Stimulated activated CD8-positive, alpha-beta memory T cell treated with anti-CD3 and anti-CD28 coated beads, Interleukin-4, amount 100 ng/mL, for 24 hours (primary cell): ENCODE measurements around the gene LOXL3.

Experiments
- DNase-seq: peaks from one replicate; pipeline ENCODE4 v3.0.0-alpha.2; 2020; ENCODE audit warnings: low read depth

Gene LOXL3

GRCh38 chr2:74553892-74554819 lies at the start of gene LOXL3, which contains the start of gene DOK1:
Gene LOXL3 (minus strand): TSS chr2:74553942. CDS start chr2:74552634, 1,308 bp downstream.
Gene DOK1 (plus strand): TSS chr2:74554720. CDS start chr2:74554755, 35 bp downstream.
- peak; percentile 76 for DNase-seq

- no peak for DNase-seq
Observed at GRCh38 chr2:74602586-74603281, 49.0 kb upstream of the LOXL3 start.

- DNase-seq = no peak
Observed at GRCh38 chr2:74599676-74600075, 45.9 kb upstream of the LOXL3 start.

- no peak for DNase-seq
Observed at GRCh38 chr2:74597410-74597809, 43.7 kb upstream of the LOXL3 start.

GRCh38 chr2:74596584-74596983 lies 42.8 kb upstream of the LOXL3 start:
- DNase-seq = no peak

- DNase-seq = no peak
Observed at GRCh38 chr2:74593826-74594772, 40.4 kb upstream of the LOXL3 start.

- no peak for DNase-seq
Observed at GRCh38 chr2:74588664-74589063, 34.9 kb upstream of the LOXL3 start.

GRCh38 chr2:74587664-74588277 lies 34.0 kb upstream of the LOXL3 start:
- DNase-seq = peak; percentile 35

- DNase-seq = no peak
Observed at GRCh38 chr2:74585406-74586185, 31.9 kb upstream of the LOXL3 start.

GRCh38 chr2:74584088-74584645 lies 30.4 kb upstream of the LOXL3 start:
- no peak for DNase-seq

GRCh38 chr2:74583504-74583903 lies 29.8 kb upstream of the LOXL3 start:
- no peak for DNase-seq

- no peak for DNase-seq
Observed at GRCh38 chr2:74582184-74582583, 28.4 kb upstream of the LOXL3 start.

- DNase-seq = no peak
Observed at GRCh38 chr2:74581463-74581862, 27.7 kb upstream of the LOXL3 start.

GRCh38 chr2:74578408-74578807 lies 24.7 kb upstream of the LOXL3 start:
- DNase-seq = no peak

GRCh38 chr2:74577448-74577847 lies 23.7 kb upstream of the LOXL3 start:
- no peak for DNase-seq

- no peak for DNase-seq
Observed at GRCh38 chr2:74576863-74577229, 23.1 kb upstream of the LOXL3 start.

- DNase-seq = no peak
Observed at GRCh38 chr2:74576211-74576862, 22.6 kb upstream of the LOXL3 start.

- no peak for DNase-seq
Observed at GRCh38 chr2:74575320-74575719, 21.6 kb upstream of the LOXL3 start.

- no peak for DNase-seq
Observed at GRCh38 chr2:74573747-74574562, 20.2 kb upstream of the LOXL3 start.
